NT2/D1 (cell line): ENCODE results near the gene CNGA1.

Experiments used
- DNase-seq: peaks from one replicate; pipeline ENCODE4 v3.0.0-alpha.2; 2011; ENCODE audit warnings: low read depth, low spot score
- H3K27me3 ChIP-seq: 2 replicates; pipeline ENCODE4 v1.6.0; 2011; ENCODE audit warnings: mild to moderate bottlenecking; ENCODE audit not compliant: insufficient read length, insufficient read depth
- H3K36me3 ChIP-seq: 2 replicates; pipeline ENCODE4 v1.6.1; 2011; ENCODE audit warnings: mild to moderate bottlenecking, low read length, mixed read lengths; ENCODE audit not compliant: insufficient read depth, insufficient read length
- H3K4me1 ChIP-seq: 2 replicates; pipeline ENCODE4 v1.5.1; 2011; ENCODE audit not compliant: insufficient read depth, insufficient read length
- H3K4me3 ChIP-seq: 2 replicates; pipeline ENCODE4 v1.5.1; 2011; ENCODE audit warnings: low read depth; ENCODE audit not compliant: insufficient read length
- H3K9ac ChIP-seq: 2 replicates; pipeline ENCODE4 v1.6.0; 2011; ENCODE audit warnings: low read depth; ENCODE audit not compliant: insufficient read length
- H3K9me3 ChIP-seq: 2 replicates; pipeline ENCODE4 v1.5.1; 2011; ENCODE audit warnings: mild to moderate bottlenecking, low read length; ENCODE audit not compliant: insufficient read depth
- SUZ12 ChIP-seq: IDR thresholded peaks from 2 replicates; pipeline ENCODE4 v1.6.1; 2011; ENCODE audit not compliant: insufficient read length, insufficient read depth; ENCODE audit errors: extremely low read depth
- YY1 ChIP-seq: IDR thresholded peaks from 2 replicates; pipeline ENCODE4 v1.6.1; 2011; ENCODE audit not compliant: insufficient read length, insufficient read depth
- ZNF274 ChIP-seq: IDR thresholded peaks from 2 replicates; pipeline ENCODE4 v1.6.1; 2011; ENCODE audit warnings: mild to moderate bottlenecking, low read depth, low read length

Gene CNGA1

GRCh38 chr4:47915378-47915777 lies 101.1 kb downstream of the CNGA1 start:
- TF ChIP-seq YY1 (no peak), SUZ12 (no peak), ZNF274 (no peak)
- Histone ChIP-seq H3K27me3 (no peaks in the 10 kb centered on the region), H3K9ac (no peak overlapping the region), H3K36me3 (peaks cover 9% of the 10 kb centered on the region), H3K9me3 (no peaks in the 10 kb centered on the region), H3K4me1 (no peaks in the 10 kb centered on the region), H3K4me3 (no peak overlapping the region)
- no peak for DNase-seq

- DNase-seq = no peak
- Histone ChIP-seq H3K4me1 (no peaks in the 10 kb centered on the region), H3K9me3 (no peaks in the 10 kb centered on the region), H3K27me3 (no peaks in the 10 kb centered on the region), H3K9ac (peak overlapping the region; percentile 57), H3K36me3 (peaks cover 13% of the 10 kb centered on the region), H3K4me3 (peak overlapping the region; percentile 52)
- TF ChIP-seq YY1 = no peak
- no peak for TF ChIP-seq SUZ12
- TF ChIP-seq ZNF274 = no peak
Measured at GRCh38 chr4:47914926-47915237, 101.6 kb downstream of the CNGA1 start.

GRCh38 chr4:47914220-47914925 lies 102.1 kb downstream of the CNGA1 start, which contains the start of gene NFXL1:
NFXL1 (minus strand) TSS chr4:47914583; CDS start chr4:47914203, 380 bp downstream.
- no peaks in the 10 kb centered on the region for H3K27me3 ChIP-seq
- H3K9me3 ChIP-seq = no peaks in the 10 kb centered on the region
- peak within 1 kb of the TSS; percentile 85 for H3K4me3 ChIP-seq
- TF ChIP-seq SUZ12 (no peak), ZNF274 (no peak), YY1 (no peak)
- H3K4me1 ChIP-seq = no peaks in the 10 kb centered on the region
- peaks cover 14% of the 10 kb centered on the region for H3K36me3 ChIP-seq
- peak; percentile 81 for DNase-seq
- peak within 1 kb of the TSS; percentile 94 for H3K9ac ChIP-seq

- Histone ChIP-seq H3K4me1 (no peaks in the 10 kb centered on the region), H3K9ac (peak overlapping the region; percentile 94), H3K27me3 (no peaks in the 10 kb centered on the region), H3K4me3 (peak overlapping the region; percentile 85), H3K9me3 (no peaks in the 10 kb centered on the region), H3K36me3 (peaks cover 19% of the 10 kb centered on the region)
- DNase-seq = no peak
- TF ChIP-seq SUZ12 = no peak
Measured at GRCh38 chr4:47913861-47914219, 102.6 kb downstream of the CNGA1 start.

- no peaks in the 10 kb centered on the region for H3K27me3 ChIP-seq
- peaks cover 20% of the 10 kb centered on the region for H3K36me3 ChIP-seq
- H3K9me3 ChIP-seq = no peaks in the 10 kb centered on the region
- no peak for DNase-seq
- no peaks in the 10 kb centered on the region for H3K4me1 ChIP-seq
- TF ChIP-seq YY1 (no peak), SUZ12 (no peak), ZNF274 (no peak)
- H3K4me3 ChIP-seq = peak overlapping the region; percentile 85
- H3K9ac ChIP-seq = peak overlapping the region; percentile 94
Measured at GRCh38 chr4:47913330-47913729, 103.2 kb downstream of the CNGA1 start.

GRCh38 chr4:47907089-47907646 lies 109.3 kb downstream of the CNGA1 start:
- Histone ChIP-seq H3K27me3 (no peaks in the 10 kb centered on the region), H3K9me3 (no peaks in the 10 kb centered on the region), H3K36me3 (peaks cover 55% of the 10 kb centered on the region), H3K4me1 (no peaks in the 10 kb centered on the region), H3K4me3 (no peak overlapping the region), H3K9ac (no peak overlapping the region)
- TF ChIP-seq YY1 = no peak
- TF ChIP-seq SUZ12 = no peak
- TF ChIP-seq ZNF274 = no peak
- no peak for DNase-seq

- Histone ChIP-seq H3K36me3 (peaks cover 76% of the 10 kb centered on the region), H3K9me3 (no peaks in the 10 kb centered on the region), H3K4me3 (no peak overlapping the region), H3K27me3 (no peaks in the 10 kb centered on the region), H3K4me1 (no peaks in the 10 kb centered on the region), H3K9ac (no peak overlapping the region)
- no peak for TF ChIP-seq SUZ12
- TF ChIP-seq YY1 = no peak
- TF ChIP-seq ZNF274 = no peak
- no peak for DNase-seq
Measured at GRCh38 chr4:47899639-47900038, 116.8 kb downstream of the CNGA1 start.

- no peak for DNase-seq
- H3K9me3 ChIP-seq = no peaks in the 10 kb centered on the region
- H3K9ac ChIP-seq = no peak overlapping the region
- H3K27me3 ChIP-seq = no peaks in the 10 kb centered on the region
- no peak for TF ChIP-seq SUZ12
- TF ChIP-seq YY1 = no peak
- no peak for TF ChIP-seq ZNF274
- H3K4me1 ChIP-seq = no peaks in the 10 kb centered on the region
- peaks cover 41% of the 10 kb centered on the region for H3K36me3 ChIP-seq
- no peak overlapping the region for H3K4me3 ChIP-seq
Measured at GRCh38 chr4:47891928-47892327, 124.6 kb downstream of the CNGA1 start.
